Effector memory CD4-positive, alpha-beta T cell (primary cell): ENCODE measurements around the gene ABCG1.

Experiments
- DNase-seq, 3 donors: peaks; one replicate each; pipeline ENCODE4 v3.0.0-alpha.2; 2020
- H3K27ac ChIP-seq: 2 replicates; pipeline ENCODE4 v1.7.0; 2013; ENCODE audit warnings: mild to moderate bottlenecking, low read length, moderate library complexity; ENCODE audit not compliant: insufficient read depth, poor library complexity, severe bottlenecking
- H3K27me3 ChIP-seq: replicated peaks from 2 replicates; pipeline ENCODE4 v1.7.0; 2013; ENCODE audit warnings: mild to moderate bottlenecking, low read length; ENCODE audit not compliant: insufficient read depth, control insufficient read depth, poor library complexity, severe bottlenecking
- H3K36me3 ChIP-seq: 2 replicates; pipeline ENCODE4 v1.7.0; 2013; ENCODE audit warnings: mild to moderate bottlenecking, low read length, moderate library complexity; ENCODE audit not compliant: control insufficient read depth, insufficient read depth
- H3K4me1 ChIP-seq: 2 replicates; pipeline ENCODE4 v1.7.0; 2013; ENCODE audit warnings: low read length, mild to moderate bottlenecking; ENCODE audit not compliant: control insufficient read depth, insufficient read depth, poor library complexity, severe bottlenecking
- H3K4me3 ChIP-seq: 2 replicates; pipeline ENCODE4 v1.7.0; 2013; ENCODE audit warnings: low read length, low read depth, mild to moderate bottlenecking; ENCODE audit not compliant: insufficient read depth, poor library complexity, severe bottlenecking
- H3K9me3 ChIP-seq: 2 replicates; pipeline ENCODE4 v1.7.0; 2013; ENCODE audit warnings: mild to moderate bottlenecking, low read length, moderate library complexity; ENCODE audit not compliant: control insufficient read depth

Gene ABCG1

DNA sequence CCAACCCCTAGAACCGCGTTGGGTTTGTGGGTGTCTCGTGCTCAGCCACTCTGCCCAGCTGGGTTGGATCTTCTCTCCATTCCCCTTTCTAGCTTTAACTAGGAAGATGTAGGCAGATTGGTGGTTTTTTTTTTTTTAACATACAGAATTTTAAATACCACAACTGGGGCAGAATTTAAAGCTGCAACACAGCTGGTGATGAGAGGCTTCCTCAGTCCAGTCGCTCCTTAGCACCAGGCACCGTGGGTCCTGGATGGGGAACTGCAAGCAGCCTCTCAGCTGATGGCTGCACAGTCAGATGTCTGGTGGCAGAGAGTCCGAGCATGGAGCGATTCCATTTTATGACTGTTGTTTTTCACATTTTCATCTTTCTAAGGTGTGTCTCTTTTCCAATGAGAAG lies 77.6 kb downstream of the ABCG1 start:
- no peaks in the 10 kb centered on the region for H3K9me3 ChIP-seq
- no peaks in the 10 kb centered on the region for H3K4me1 ChIP-seq
- DNase-seq, result no peak
- no peak overlapping the region for H3K4me3 ChIP-seq
- peaks cover 18% of the 10 kb centered on the region for H3K36me3 ChIP-seq
- H3K27me3 ChIP-seq, result no peaks in the 10 kb centered on the region
- H3K27ac ChIP-seq, result no peak overlapping the region

DNA sequence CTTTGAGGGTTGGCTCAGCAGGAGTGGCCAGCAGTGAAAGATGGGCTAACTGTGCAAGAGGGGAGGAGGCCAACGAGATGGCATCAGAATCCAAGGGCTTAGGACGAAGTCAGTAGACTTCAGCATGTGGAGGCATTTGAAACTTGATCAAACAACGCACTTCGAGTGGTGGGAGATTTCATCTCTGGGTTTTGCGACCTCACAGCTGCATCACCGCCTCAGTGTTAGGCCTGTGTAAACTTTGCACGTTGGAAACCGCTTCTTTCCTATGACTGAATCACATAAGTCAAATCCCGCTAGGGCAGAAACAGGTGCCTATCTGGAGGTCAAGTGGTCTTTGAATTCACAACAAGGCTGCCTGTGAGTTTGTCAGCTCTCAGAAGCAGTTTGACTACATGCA lies 78.4 kb downstream of the ABCG1 start:
- no peak for DNase-seq
- no peaks in the 10 kb centered on the region for H3K9me3 ChIP-seq
- peaks cover 17% of the 10 kb centered on the region for H3K36me3 ChIP-seq

DNA sequence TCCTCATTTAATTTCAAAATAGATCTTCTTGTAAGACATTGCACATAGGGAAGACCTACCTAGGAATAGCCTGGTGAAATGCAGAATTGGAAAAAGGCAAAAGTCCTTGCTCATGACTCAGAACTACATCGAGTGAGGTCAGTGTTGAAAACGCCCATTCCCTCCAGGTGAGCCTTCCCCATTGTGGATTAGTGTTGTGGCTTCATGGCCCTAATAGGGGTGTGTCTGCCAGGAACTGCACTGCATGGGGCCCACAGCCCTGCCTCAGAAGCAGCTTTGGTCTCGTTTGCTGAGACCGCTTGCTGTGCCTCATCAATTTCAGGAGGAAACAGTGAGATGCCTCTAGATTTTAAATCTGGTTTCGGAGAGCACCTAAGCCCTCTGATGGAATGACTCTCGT lies 79.3 kb downstream of the ABCG1 start:
- no peaks in the 10 kb centered on the region for H3K27me3 ChIP-seq
- H3K9me3 ChIP-seq, result no peaks in the 10 kb centered on the region
- H3K36me3 ChIP-seq, result peaks cover 17% of the 10 kb centered on the region
- no peak overlapping the region for H3K4me3 ChIP-seq
- H3K27ac ChIP-seq, result no peak overlapping the region
- DNase-seq, result no peak
- no peaks in the 10 kb centered on the region for H3K4me1 ChIP-seq

More for the DNA sequence above, 78.4 kb downstream of the ABCG1 start:
- Histone ChIP-seq H3K4me1 (no peaks in the 10 kb centered on the region), H3K27me3 (no peaks in the 10 kb centered on the region), H3K4me3 (no peak overlapping the region), H3K27ac (no peak overlapping the region)

GRCh38 chr21:42298657-42299056 lies 79.7 kb downstream of the ABCG1 start:
- no peak for DNase-seq
- no peaks in the 10 kb centered on the region for H3K27me3 ChIP-seq
- no peaks in the 10 kb centered on the region for H3K4me1 ChIP-seq
- H3K27ac ChIP-seq, result no peak overlapping the region
- peaks cover 13% of the 10 kb centered on the region for H3K36me3 ChIP-seq
- no peaks in the 10 kb centered on the region for H3K9me3 ChIP-seq
- H3K4me3 ChIP-seq, result no peak overlapping the region

DNA sequence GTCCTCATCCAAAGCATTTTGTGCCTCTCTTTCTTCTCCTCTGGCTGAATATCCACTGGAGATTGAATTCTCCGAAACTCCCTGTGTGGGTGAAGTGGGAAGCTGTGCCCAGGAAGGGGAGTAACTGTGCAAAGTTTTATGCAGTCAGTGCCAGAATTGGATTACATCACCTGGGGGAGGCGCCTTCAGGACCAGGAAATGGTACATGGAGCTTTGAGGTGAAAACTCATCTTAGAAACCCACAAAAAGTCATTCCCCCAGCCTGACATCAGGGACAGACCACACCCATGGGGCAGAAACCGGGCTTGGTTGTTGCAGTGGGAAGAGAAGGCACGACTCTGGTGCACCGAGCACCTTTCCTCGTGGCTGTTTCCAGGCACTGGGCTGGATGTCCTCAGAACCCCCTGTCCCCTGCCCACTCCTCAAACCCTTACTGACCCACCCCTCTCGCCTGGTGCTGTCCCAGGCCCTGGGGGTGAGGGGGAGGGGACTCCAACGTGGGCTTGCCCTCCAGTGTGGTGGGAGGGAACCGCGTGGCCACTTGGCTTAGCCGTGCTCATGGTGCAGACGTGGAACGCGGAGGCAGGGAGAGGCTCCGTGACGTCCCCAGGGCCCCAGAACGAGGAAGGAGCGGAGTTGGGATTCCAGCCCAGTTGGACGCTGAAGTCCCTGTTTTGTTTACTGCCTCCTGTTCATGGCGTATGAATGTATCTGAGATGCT lies 80.5 kb downstream of the ABCG1 start:
- Histone ChIP-seq H3K4me1 (no peaks in the 10 kb centered on the region), H3K36me3 (peaks cover 5% of the 10 kb centered on the region), H3K4me3 (no peak overlapping the region), H3K27me3 (no peaks in the 10 kb centered on the region), H3K27ac (no peak overlapping the region), H3K9me3 (no peaks in the 10 kb centered on the region)
- DNase-seq, result no peak

- Histone ChIP-seq H3K27me3 (no peaks in the 10 kb centered on the region), H3K27ac (no peak overlapping the region), H3K4me1 (no peaks in the 10 kb centered on the region), H3K9me3 (no peaks in the 10 kb centered on the region), H3K36me3 (no peaks in the 10 kb centered on the region), H3K4me3 (no peak overlapping the region)
- no peak for DNase-seq
These were observed 81.2 kb downstream of the ABCG1 start for GRCh38 chr21:42300045-42300583.

DNA sequence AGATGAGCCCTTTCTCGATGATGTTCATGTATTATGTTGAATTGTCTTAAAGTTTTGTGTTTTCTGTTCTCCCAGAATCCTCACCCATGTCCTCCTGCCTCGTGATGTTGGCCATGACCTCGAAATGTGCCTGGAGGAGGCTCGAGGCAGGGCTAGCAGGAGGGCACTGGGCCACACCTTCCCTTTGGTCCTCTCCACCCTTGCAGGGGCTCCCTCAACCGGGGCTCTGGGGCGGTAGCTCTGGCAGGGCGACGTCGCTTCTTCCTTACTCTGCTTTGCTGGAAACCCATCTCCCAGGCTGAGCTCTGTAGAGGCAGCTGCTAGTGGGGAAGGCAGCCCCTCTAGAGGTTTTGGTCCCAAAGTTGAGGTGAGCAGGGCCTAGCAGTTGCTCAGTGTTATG lies 82.0 kb downstream of the ABCG1 start:
- Histone ChIP-seq H3K27ac (no peak overlapping the region), H3K9me3 (no peaks in the 10 kb centered on the region), H3K36me3 (no peaks in the 10 kb centered on the region), H3K4me1 (no peaks in the 10 kb centered on the region), H3K4me3 (no peak overlapping the region), H3K27me3 (no peaks in the 10 kb centered on the region)
- DNase-seq, result no peak

GRCh38 chr21:42301371-42302075 lies 82.6 kb downstream of the ABCG1 start:
- DNase-seq, result no peak
- Histone ChIP-seq H3K9me3 (no peaks in the 10 kb centered on the region), H3K4me1 (no peaks in the 10 kb centered on the region), H3K27ac (no peak overlapping the region), H3K27me3 (no peaks in the 10 kb centered on the region), H3K4me3 (no peak overlapping the region), H3K36me3 (no peaks in the 10 kb centered on the region)

GRCh38 chr21:42302076-42302650 lies 83.2 kb downstream of the ABCG1 start:
- H3K4me1 ChIP-seq, result no peaks in the 10 kb centered on the region
- no peak for DNase-seq
- no peak overlapping the region for H3K27ac ChIP-seq

GRCh38 chr21:42302794-42303193 lies 83.9 kb downstream of the ABCG1 start:
- Histone ChIP-seq H3K9me3 (no peaks in the 10 kb centered on the region), H3K4me3 (no peak overlapping the region), H3K4me1 (no peaks in the 10 kb centered on the region), H3K27me3 (no peaks in the 10 kb centered on the region), H3K36me3 (no peaks in the 10 kb centered on the region), H3K27ac (no peak overlapping the region)
- DNase-seq, result no peak

More at GRCh38 chr21:42302076-42302650, 83.2 kb downstream of the ABCG1 start:
- Histone ChIP-seq H3K4me3 (no peak overlapping the region), H3K36me3 (no peaks in the 10 kb centered on the region), H3K9me3 (no peaks in the 10 kb centered on the region), H3K27me3 (no peaks in the 10 kb centered on the region)
